Measurements from ENCODE around the gene GAL3ST2.
"Not testable (repeated sequence)": the region's sequence is repeated elsewhere in the genome, so short reads cannot be mapped to it uniquely, and the experiment has no call there.

GAL3ST2 gene

DNA sequence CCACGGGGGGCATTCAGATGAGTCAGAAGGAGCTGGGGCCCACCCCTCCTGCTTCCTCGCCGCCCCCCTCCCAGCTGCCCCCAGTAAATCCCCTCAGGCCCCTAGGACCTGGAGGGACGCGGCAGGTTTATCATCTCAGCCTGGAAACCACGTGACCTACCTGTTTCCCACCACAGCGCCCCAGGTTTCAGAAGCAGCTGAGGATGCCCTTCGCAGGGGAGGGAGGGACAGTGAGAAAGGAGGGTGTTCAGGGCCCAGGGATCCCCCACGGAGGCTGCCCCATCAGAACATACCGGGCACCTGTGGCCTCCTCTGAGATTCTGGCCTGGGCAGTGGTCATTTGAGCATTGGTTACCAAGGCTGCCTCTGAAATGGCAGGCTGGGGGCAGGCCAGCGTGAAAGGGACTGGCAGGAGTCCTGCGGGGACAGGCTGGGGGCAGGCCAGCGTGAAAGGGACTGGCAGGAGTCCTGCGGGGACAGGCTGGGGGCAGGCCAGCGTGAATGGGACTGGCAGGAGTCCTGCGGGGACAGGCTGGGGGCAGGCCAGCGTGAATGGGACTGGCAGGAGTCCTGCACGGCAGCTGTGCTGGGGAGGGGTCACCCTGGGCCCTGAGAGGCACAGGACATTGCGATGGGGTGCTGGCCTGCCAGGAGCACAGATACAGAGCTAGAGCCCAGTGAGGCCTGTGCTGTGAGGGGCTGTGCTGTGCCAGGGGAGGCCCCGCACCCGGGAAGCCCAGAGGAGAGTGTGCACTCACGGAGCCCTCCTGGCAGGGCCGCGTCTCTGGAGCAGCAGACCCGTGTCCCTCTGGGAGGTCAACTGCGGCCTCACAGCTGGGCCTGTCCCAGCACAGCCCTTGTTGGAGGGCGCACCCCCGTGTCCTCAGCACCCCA lies 33.9 kb downstream of the GAL3ST2 start:
- no peak for DNase-seq

DNA sequence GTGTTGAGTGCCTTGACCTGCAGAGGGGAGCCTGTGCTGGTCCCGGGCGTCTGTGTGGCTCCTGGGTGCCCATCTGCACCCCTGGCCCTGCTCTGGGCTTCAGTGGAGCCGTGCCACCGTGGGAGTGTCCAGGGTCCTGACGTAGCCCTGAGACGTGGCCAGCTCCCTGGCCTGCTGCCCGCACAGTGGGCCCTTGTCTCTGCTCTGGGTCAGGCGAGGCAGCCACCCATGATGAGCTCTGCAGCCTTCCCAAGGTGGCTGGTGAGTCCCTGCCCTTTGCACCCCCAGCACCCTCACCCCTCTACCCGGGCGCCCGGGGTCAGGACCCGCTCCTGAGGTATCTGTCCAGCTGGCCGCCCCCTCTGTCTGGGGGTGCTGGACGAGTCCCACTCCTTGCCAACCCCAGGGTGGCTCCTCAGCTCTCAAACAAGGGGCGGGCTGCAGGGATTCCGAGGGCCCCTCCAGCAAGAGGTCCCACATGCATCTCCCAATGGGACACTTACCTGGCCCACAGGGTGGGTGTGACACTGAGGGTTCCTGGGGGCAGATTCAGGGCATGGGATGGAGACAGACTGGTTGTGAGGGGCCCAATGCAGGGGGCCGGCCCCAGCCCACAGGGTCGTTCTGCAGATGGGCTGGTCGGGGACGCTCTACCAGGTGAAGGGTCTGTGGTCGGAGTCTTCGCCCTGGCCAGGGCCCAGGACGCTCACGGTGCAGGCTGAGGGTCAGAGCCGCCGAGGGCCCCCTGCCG lies 34.8 kb downstream of the GAL3ST2 start:
- DNase-seq, result no peak

DNA sequence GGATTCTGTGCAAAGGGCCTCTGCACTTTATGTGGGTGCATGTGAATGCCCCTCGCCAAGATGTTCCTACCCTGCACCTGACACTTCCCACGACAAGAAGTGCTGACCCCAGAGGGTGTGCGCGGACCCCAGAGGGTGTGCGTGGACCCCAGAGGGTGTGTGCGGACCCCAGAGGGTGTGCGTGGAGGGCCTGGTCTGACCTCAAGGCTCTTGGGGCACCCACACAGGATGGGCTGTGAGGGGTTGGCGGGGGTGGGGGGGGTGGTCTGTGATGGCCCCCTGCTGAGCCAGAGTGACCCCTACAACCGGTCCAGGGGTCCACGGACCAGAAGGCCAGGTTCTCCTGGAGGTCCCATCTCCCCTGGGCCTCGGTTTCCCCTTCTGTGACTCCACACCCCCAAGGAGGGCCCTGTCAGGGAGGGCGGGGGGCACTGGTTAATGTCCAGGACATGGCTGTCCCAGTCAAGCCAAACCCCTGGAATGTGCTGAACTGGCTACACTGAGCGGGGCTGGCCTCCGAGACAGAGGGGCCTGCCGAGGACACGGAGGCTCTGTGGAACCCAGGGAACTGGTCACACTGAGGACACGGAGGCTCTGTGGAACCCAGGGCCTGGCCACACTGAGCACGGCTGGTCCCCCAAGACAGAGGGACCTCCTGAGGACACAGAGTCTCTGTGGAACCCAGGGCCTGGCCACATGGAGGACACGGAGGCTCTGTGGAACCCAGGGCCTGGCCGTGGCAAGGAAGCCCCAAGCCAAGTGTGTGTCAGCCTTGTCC lies 35.5 kb downstream of the GAL3ST2 start:
- no peak for DNase-seq

DNA sequence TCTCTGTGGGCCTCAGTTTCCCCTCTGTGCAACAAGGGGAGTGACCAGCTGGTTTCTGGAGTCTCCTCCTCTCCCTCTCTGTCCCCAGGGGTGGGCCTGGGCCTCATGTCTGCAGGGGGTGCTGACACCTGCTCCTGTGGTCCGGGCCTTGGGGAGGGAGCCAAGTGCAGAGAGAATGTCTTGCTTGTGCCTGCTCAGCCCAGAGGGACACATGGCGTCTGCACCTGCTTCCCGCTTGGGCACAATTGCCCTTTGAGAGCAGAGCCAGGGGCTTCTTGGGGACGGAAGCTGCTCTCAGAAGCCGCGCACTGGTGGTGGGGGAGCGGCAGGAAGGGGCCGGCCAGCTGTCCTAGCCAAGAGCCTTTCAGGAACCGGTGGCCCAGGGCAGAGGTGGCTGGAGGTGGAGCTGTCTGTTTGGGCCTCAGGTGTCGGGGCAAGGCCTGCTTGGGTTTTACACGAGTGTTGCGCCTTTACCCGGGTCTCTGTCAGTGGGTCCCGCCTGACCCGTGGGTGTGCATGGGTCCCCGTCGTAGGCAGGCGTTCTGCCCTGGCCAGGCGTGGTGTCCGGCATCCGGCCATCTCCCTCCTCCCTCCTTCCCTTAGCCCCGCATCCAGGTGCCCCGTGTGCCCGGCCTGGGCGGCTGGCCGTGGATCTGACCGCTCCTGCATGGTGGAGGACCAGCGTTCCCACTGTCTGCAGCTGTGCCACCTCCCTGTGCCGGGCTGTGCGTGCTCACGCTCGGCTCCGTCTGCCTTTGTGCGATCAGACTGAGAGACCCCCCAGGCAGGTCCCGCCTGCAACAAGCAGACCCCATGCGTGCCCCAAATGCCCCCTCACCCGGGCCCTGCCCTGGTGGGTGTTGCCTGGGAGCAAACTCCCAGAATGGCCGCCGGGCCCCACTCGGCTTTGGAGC lies 36.4 kb downstream of the GAL3ST2 start:
- DNase-seq, result no peak

DNA sequence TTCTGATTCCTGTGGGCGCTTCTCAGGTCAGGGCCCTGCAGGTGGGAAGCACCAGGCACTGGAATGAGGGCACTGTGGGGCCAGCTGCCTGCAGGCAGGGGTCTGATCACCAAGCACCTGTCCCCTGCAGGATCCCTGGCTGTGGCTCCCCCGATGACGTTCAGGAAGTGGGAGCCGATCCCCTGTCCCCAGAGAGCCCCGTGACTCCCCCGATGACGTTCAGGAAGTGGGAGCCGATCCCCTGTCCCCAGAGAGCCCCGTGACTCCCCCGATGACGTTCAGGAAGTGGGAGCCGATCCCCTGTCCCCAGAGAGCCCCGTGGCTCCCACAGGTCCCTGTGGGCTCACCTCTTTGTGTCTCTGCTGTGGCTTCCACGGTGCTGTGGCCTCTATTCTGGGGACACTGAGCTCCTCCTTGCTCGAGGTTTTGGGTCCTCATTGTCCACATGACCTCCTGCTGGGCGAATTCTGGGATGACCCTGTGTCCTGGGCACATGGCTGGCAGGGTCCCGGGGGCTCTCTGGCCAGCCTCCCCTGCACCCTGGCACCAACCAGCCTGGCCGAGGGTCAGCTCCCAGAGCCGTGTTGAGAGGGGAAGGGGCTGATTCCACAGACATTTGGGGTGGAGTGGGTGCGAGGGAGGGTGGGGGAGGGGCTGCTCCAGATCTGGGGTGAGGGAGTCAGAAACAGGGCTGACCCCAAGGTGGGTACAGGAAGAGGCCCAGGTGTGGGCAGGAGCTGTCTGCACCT lies 37.2 kb downstream of the GAL3ST2 start:
- DNase-seq, result no peak

DNA sequence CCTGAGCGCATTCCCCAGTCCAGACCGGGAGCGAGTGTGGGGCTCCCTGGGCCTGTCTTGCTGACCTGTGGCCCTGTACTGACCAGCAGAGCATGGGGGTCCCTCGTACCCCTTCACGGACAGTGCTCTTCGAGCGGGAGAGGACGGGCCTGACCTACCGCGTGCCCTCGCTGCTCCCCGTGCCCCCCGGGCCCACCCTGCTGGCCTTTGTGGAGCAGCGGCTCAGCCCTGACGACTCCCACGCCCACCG lies 37.7 kb downstream of the GAL3ST2 start:
- DNase-seq, result no peak

DNA sequence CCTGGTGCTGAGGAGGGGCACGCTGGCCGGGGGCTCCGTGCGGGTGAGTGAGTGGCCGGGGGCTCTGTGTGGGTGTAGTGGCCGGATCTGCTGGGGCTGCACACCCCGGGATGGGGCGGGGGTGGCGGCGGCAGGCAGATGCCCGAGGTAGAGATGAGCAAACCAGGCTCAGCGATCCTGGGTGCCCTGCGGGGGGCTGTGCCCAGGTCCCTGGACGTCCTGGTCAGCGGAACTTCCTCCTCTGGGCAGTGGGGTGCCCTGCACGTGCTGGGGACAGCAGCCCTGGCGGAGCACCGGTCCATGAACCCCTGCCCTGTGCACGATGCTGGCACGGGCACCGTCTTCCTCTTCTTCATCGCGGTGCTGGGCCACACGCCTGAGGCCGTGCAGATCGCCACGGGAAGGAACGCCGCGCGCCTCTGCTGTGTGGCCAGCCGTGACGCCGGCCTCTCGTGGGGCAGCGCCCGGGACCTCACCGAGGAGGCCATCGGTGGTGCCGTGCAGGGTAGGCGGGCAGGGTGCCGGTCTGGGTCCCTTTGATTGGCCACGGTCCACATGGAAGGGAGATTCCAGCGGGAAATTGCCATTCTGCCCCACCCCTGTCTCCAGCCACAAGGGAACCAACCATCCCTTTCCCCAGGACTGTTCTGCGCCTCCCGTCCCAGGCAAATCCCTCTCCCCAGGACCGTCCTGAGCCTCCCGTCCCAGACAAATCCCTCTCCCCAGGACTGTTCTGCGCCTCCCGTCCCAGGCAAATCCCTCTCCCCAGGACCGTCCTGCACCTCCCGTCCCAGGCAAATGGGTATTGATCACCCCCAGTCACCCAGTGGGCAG lies 38.2 kb downstream of the GAL3ST2 start:
- DNase-seq, result no peak

DNA sequence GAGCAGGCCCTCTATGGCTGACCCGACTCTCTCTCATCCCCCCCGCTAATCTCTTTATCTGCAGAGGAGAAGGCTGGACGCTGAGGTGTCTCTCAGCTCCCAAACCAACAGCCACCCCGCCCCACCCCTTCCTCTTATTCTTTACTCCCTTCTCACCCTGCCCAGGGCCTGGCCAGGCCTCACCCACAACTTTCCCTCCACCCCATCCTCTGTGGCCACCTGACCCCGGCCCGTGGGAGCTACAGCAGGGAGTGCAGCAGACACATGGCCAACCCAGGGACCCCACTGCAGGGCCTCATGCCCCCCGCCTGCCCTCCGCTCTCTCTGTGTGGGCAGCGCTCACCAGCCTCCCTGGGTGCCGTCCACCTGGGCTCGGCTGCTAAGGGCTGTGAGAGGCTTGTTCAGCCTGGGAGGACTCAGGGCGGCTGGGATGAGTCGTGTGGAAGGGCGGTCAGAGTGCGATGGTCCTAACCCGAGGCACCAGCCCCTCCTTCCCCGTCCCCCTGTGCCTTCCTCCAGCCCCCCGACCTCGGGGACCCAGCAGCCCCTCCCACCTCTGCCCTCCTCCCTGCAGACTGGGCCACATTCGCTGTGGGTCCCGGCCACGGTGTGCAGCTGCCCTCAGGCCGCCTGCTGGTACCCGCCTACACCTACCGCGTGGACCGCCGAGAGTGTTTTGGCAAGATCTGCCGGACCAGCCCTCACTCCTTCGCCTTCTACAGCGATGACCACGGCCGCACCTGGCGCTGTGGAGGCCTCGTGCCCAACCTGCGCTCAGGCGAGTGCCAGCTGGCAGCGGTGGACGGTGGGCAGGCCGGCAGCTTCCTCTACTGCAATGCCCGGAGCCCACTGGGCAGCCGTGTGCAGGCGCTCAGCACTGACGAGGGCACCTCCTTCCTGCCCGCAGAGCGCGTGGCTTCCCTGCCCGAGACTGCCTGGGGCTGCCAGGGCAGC lies 39.1 kb downstream of the GAL3ST2 start:
- DNase-seq, result no peak

DNA sequence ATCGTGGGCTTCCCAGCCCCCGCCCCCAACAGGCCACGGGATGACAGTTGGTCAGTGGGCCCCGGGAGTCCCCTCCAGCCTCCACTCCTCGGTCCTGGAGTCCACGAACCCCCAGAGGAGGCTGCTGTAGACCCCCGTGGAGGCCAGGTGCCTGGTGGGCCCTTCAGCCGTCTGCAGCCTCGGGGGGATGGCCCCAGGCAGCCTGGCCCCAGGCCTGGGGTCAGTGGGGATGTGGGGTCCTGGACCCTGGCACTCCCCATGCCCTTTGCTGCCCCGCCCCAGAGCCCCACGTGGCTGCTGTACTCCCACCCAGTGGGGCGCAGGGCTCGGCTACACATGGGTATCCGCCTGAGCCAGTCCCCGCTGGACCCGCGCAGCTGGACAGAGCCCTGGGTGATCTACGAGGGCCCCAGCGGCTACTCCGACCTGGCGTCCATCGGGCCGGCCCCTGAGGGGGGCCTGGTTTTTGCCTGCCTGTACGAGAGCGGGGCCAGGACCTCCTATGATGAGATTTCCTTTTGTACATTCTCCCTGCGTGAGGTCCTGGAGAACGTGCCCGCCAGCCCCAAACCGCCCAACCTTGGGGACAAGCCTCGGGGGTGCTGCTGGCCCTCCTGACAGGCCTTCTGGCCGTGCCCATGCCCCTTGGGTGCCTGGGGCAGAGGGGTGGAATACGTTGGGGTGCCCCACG lies 40.0 kb downstream of the GAL3ST2 start:
- DNase-seq, result no peak

DNA sequence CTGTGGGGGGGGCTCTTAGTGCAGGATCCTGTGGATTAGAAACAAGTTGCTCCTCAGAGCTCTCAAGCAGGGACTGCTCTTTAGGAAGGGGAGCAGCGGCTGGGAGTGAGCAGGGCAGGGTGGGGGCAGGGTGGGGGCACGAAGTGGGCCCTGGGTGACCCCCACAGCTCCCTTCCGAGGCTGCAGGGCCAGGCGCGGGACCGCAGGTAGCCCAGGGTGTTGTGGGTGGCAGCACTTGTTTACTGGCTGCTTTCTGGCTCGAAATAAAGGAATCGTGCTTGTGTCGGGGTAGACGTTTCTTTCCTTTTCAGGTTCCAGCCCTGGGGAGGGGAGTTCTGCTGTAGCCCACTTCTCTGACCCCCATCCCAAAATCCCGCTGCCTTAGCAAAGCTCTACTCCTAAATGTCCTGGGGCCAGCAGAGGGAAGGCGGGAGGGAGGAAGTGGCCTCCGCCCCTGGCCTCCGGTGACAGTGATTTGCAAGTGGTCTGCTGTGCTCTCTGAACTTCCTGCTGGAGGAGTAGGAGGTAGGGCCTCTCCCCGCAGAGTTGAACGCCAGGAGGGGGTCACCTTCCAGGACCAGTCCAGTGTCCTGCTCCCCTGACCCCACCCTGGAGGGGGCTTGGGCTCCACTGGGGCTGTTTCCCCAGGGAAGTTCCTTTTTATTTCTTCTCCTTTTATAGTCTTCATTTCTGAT lies 40.7 kb downstream of the GAL3ST2 start:
- no peak for DNase-seq

DNA sequence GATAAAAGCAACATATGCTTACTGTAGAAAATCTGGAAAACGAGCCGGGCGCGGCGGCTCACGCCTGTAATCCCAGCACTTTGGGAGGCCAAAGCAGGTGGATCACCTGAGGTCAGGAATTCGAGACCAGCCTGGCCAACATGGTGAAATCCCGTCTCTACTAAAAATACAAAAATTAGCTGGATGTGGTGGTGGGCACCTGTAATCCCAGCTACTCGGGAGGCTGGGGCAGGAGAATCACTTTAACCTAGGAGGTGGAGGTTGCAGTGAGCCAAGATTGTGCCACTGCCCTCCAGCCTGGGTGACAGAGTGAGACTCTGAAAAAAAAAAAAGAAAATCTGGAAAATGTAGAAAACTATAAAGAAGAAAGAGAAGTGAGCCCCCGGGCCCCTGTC lies 41.2 kb downstream of the GAL3ST2 start:
- DNase-seq, result not testable (repeated sequence)

DNA sequence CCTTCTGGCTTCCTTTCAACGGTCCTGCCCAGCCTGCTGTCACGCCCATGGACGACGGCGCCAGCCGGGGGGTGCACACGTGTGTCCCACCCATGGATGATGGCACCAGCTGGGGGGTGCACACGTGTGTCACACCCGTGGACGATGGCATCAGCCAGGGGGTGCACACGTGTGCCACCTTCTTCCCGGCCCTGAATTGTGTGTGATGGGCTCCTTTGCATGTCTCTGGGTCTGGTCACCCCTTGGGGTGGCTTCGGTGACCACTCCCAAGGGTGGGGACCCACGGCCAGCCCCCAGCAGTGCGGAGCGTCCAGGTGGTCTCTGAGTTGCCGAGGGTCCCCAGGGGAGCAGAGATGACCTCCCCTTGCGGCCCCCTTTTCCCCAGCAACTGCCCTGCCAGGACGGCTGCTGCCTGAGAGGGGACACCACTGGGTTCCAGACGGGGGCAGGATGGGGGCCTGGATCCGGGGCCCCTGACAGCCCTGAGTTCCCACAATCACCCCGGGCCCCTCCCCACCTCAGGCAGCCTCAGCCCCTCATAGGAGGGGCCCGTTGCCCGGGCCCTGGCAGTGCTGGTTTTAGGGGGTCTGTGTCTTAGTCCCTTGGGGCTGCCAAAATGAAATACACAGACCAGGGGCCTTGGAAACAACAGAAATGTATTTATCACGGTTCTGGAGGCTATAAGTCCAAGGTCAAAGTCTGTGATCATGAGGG lies 41.8 kb downstream of the GAL3ST2 start:
- DNase-seq, result no peak

DNA sequence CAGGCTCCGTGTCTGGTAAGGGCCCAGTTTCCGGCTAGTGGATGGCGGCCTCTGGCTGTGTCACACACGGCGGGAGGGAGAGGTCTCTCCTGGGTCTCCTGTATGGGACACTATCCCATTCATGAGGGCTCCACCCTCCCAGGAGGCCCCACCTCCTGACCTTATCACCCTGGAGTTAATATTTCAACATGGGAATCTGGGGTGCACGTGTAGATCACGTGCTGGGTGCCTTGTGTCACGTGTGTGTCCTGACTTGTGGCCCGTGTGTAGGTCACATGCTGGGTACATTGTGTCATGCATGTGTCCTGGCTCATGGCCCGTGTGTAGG lies 42.3 kb downstream of the GAL3ST2 start:
- no peak for DNase-seq

DNA sequence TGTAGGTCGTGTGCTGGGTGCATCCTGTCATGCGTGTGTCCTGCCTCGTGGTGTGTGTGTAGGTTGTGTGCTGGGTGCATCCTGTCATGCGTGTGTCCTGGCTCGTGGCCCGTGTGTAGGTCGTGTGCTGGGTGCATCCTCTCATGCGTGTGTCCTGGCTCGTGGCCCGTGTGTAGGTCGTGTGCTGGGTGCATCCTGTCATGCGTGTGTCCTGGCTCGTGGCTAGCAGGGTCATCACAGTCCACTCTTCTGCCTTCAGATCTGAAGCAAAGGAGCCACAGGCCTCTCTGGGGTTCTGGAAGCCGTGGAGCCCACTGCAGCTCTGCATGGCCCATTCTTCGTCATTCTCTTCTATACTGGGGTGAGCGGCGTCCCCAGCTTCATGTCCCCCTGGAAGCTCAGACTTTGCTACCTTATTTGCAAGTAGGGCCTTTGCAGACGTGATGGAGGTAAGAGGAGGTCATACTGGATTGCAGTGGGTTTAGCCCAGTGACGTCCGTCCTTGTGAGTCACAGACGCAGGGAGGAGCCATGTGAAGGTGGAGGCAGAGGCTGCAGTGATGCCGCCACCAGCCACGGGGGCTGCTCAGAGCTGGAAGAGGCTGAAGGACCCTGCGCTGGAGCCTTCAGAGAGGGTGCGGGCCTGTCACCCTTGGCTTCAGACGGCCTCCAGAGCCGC lies 43.5 kb downstream of the GAL3ST2 start:
- not testable (repeated sequence) for DNase-seq

DNA sequence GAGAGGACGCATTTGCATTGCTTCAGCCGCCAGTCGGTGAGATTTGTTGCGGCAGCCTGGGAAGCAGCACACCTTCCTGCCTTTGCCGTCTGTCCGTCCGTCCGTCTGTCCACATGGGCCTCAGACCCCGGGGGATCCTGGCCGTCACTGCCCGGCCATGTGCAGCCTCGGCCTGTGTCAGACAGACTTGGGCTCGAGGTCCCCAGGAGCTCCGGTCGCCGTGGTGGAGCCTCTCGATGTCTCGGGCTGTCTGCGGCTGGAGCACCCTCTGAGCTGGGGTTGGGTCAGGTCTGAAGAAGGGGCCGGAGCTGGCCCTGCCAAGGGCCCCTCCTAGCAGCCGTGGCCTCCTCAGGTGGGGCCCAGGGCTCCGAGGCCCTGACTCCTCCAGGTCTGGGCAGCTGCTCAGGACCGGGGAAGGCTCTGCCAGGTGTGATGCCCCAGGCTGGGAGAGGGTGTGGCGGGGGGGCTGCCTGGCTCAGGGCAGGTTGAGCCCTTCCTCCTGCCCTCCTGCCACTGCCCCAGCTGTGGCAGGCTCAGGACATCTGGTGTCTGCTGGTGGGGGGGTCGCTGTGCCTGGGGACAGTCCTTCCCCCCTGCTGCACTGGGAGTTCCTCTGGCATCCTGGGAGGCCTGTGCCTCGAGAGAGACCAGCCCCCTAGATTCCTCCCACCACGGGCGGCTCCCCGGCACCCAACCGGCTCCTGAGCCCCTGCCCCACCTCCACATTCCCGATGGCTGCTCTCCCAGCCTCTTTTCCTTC lies 44.2 kb downstream of the GAL3ST2 start:
- no peak for DNase-seq

DNA sequence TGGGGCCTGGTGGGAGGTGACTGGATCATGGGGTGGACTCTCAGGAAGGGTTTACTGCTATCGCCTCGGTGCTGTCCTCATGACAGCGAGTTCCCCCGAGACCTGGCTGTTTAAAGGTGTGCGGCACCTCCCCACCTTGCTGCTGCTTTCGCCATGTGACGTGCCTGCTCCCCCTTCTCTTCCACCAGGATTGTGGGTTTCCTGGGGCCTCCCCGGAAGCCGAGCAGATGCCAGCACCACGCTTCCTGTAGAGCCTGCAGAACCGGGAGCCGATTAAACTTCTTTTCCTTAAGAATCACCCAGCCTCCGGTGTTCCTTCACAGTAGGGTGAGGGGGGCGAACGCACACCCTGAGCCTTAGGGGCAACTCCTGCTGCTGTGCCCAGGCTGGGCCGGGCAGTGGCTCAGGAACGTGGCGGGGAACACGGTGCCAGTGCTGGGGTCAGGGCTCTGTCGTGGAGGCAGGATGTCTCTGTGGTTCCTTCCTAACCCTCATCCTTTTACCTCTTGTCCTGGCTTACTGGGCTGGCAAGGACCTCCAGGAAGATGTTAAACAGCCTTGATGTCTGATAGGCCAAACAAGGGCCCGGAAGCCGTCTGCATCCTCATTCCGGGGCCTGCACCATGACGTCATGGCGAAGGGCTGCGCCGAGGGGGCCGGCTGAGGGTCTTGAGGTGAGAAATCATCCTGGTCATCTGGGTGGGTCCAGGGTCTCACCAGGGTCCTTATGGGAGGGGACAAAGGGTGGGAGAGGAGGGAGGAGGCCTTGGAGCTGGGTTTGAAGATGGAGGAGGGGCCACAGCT lies 45.0 kb downstream of the GAL3ST2 start:
- DNase-seq, result no peak

All from NCI-H1930 (cell line).